ENCODE data around the gene TJP2. TPM values are rescaled to one million over a fixed set of nuclear protein-coding genes. Genes with fewer than 3 reads are reported as not detected.

Gene TJP2
- total RNA-seq, 2 donors from 2014 or later: 60.2 to 79.1 TPM

GRCh38 chr9:69323861-69324260, 149.8 kb downstream of the TJP2 start:
- no peak overlapping the region for H3K4me3 ChIP-seq
- no peak for ATAC-seq

More at GRCh38 chr9:69323861-69324260, 149.8 kb downstream of the TJP2 start:
- TF ChIP-seq POLR2A (IDR thresholded peaks at IDR 0.05): no peak
- TF ChIP-seq CTCF (IDR thresholded peaks at IDR 0.05): no peak
- H3K9me3 ChIP-seq: no peaks in the 10 kb centered on the region
- H3K4me1 ChIP-seq: peaks cover 26% of the 10 kb centered on the region
- 42 to 50% methylated on average over 2 of the region's 2 CpGs for WGBS, 2 donors
- no peaks in the 10 kb centered on the region for H3K36me3 ChIP-seq (replicated peaks in 1 of 2; ENCODE audit: insufficient read depth in 1 of 2, low read depth in 2 of 2)
- no peak for DNase-seq
- no peak overlapping the region for H3K27ac ChIP-seq
- intact Hi-C loops (cut with DNase I): no loop called here
- H3K27me3 ChIP-seq: no peaks in the 10 kb centered on the region

Other genes starting within 250 kb of the TJP2 start
- not detected for gene PRKACG, start 160.2 kb upstream of the TJP2 start, total RNA-seq
- 1 to 10 TPM; 3.1 to 6.9 TPM for gene FXN, start 138.5 kb upstream of the TJP2 start, total RNA-seq
- gene ENTREP1, start 150.9 kb downstream of the TJP2 start, total RNA-seq: 10 to 100 TPM in 1 of 2 donors, 1 to 10 TPM in 1; 6.9 to 10.9 TPM